NB4 (cell line): ENCODE data around the gene HIC1.

ENCODE experiments used
- MYC ChIP-seq: IDR thresholded peaks from 2 replicates; pipeline ENCODE4 v1.6.1; 2011; ENCODE audit warnings: low read depth, low read length
- POLR2A ChIP-seq: IDR thresholded peaks from 2 replicates; pipeline ENCODE4 v1.6.1; 2011; ENCODE audit warnings: mild to moderate bottlenecking; ENCODE audit not compliant: insufficient read length; ENCODE audit errors: extremely low read depth
- TF ChIP-seq, protein P1 (sequence below): IDR thresholded peaks from one replicate; pipeline ENCODE4 v1.5.1; 2012; ENCODE audit warnings: low read depth, low read length
- TF ChIP-seq, protein P2 (sequence below): IDR thresholded peaks from 2 replicates; pipeline ENCODE4 v1.6.1; 2011; ENCODE audit warnings: low read depth, low read length

DNA sequence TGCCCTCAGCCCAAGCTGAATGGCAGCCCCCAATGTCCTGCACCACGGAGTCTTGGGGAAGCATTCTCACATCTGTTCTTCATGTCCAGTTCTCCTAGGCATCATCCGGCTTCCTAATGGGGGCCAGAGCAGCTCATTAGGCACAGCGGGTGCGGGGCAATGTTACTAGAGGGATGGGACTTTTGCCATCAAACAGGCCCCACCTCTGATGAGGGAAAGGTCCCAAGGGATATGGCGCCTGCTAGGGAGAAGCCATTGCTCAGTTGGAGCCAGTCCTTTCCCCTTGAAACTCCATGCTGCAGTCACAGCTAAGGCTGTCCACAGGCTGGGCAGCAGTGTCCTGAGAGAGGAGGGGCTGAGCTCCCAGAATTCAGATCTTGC, 26.7 kb upstream of the HIC1 start:
- TF ChIP-seq POLR2A: no peak
- TF ChIP-seq, protein P1, sequence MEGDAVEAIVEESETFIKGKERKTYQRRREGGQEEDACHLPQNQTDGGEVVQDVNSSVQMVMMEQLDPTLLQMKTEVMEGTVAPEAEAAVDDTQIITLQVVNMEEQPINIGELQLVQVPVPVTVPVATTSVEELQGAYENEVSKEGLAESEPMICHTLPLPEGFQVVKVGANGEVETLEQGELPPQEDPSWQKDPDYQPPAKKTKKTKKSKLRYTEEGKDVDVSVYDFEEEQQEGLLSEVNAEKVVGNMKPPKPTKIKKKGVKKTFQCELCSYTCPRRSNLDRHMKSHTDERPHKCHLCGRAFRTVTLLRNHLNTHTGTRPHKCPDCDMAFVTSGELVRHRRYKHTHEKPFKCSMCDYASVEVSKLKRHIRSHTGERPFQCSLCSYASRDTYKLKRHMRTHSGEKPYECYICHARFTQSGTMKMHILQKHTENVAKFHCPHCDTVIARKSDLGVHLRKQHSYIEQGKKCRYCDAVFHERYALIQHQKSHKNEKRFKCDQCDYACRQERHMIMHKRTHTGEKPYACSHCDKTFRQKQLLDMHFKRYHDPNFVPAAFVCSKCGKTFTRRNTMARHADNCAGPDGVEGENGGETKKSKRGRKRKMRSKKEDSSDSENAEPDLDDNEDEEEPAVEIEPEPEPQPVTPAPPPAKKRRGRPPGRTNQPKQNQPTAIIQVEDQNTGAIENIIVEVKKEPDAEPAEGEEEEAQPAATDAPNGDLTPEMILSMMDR: no peak
- TF ChIP-seq, protein P2, sequence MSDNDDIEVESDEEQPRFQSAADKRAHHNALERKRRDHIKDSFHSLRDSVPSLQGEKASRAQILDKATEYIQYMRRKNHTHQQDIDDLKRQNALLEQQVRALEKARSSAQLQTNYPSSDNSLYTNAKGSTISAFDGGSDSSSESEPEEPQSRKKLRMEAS: no peak
- no peak for TF ChIP-seq MYC
